ENCODE results near the gene LRPAP1.

Gene LRPAP1

GRCh38 chr4:3469386-3470243, 62.6 kb downstream of the LRPAP1 start:
- Histone ChIP-seq H3K27me3 (replicated peaks; ENCODE audit: control insufficient read depth, insufficient read depth, low read length) (no peaks in the 10 kb centered on the region; the same call in 1 of the 2 replicates), H3K4me3 (replicated peaks; ENCODE audit: low read depth, low read length) (no peak overlapping the region), H3K36me3 (ENCODE audit: control insufficient read depth, insufficient read depth, low read length) (no peaks in the 10 kb centered on the region)
- TF ChIP-seq CTCF (IDR thresholded peaks at IDR 0.05; ENCODE audit: insufficient read depth, low read length, poor library complexity, severe bottlenecking): no peak
- no peak for DNase-seq (ENCODE audit: extremely low read depth, insufficient read length)

- TF ChIP-seq CTCF (IDR thresholded peaks at IDR 0.05; ENCODE audit: insufficient read depth, low read length, poor library complexity, severe bottlenecking): no peak
- no peaks in the 10 kb centered on the region; the same call in 1 of the 2 replicates for H3K27me3 ChIP-seq (replicated peaks; ENCODE audit: control insufficient read depth, insufficient read depth, low read length)
- DNase-seq (ENCODE audit: extremely low read depth, insufficient read length): no peak
- no peak overlapping the region for H3K4me3 ChIP-seq (replicated peaks; ENCODE audit: low read depth, low read length)
- no peaks in the 10 kb centered on the region for H3K36me3 ChIP-seq (ENCODE audit: control insufficient read depth, insufficient read depth, low read length)
Observed at GRCh38 chr4:3468804-3469203, 63.4 kb downstream of the LRPAP1 start.

- Histone ChIP-seq H3K36me3 (ENCODE audit: control insufficient read depth, insufficient read depth, low read length) (no peaks in the 10 kb centered on the region), H3K27me3 (replicated peaks; ENCODE audit: control insufficient read depth, insufficient read depth, low read length) (no peaks in the 10 kb centered on the region; the same call in 1 of the 2 replicates), H3K4me3 (replicated peaks; ENCODE audit: low read depth, low read length) (no peak overlapping the region)
- DNase-seq (ENCODE audit: extremely low read depth, insufficient read length): no peak
- no peak for TF ChIP-seq CTCF (IDR thresholded peaks at IDR 0.05; ENCODE audit: insufficient read depth, low read length, poor library complexity, severe bottlenecking)
Observed at GRCh38 chr4:3468154-3468553, 64.1 kb downstream of the LRPAP1 start.

- no peak for TF ChIP-seq CTCF (IDR thresholded peaks at IDR 0.05; ENCODE audit: insufficient read depth, low read length, poor library complexity, severe bottlenecking)
Observed at GRCh38 chr4:3467601-3468031, 64.6 kb downstream of the LRPAP1 start.

GRCh38 chr4:3466691-3467600, 65.3 kb downstream of the LRPAP1 start:
- no peak for DNase-seq (ENCODE audit: extremely low read depth, insufficient read length)
- no peaks in the 10 kb centered on the region; the same call in none of the 2 replicates for H3K27me3 ChIP-seq (replicated peaks; ENCODE audit: control insufficient read depth, insufficient read depth, low read length)

More at GRCh38 chr4:3467601-3468031, 64.6 kb downstream of the LRPAP1 start:
- no peak overlapping the region for H3K4me3 ChIP-seq (replicated peaks; ENCODE audit: low read depth, low read length)
- no peaks in the 10 kb centered on the region; the same call in 1 of the 2 replicates for H3K27me3 ChIP-seq (replicated peaks; ENCODE audit: control insufficient read depth, insufficient read depth, low read length)
- peak; percentile 3 for DNase-seq (ENCODE audit: extremely low read depth, insufficient read length)
- no peaks in the 10 kb centered on the region for H3K36me3 ChIP-seq (ENCODE audit: control insufficient read depth, insufficient read depth, low read length)

More at GRCh38 chr4:3466691-3467600, 65.3 kb downstream of the LRPAP1 start:
- H3K4me3 ChIP-seq (replicated peaks; ENCODE audit: low read depth, low read length): no peak overlapping the region
- TF ChIP-seq CTCF (IDR thresholded peaks at IDR 0.05; ENCODE audit: insufficient read depth, low read length, poor library complexity, severe bottlenecking): no peak
- H3K36me3 ChIP-seq (ENCODE audit: control insufficient read depth, insufficient read depth, low read length): no peaks in the 10 kb centered on the region

All from GM06990 (cell line).